Esophagus squamous epithelium (tissue), 4 donors: ENCODE results near the gene PTPRG.

Experiments
- CTCF ChIP-seq, 6 experiments: fragments of 450-650 bp in 4 of 6; fragments of 200-600 bp in 2 of 6; sonication (generic) in 2 of 6; IDR thresholded peaks; one replicate each; pipeline ENCODE4 v1.5.1; 2016 to 2019; ENCODE audit warnings: antibody characterized with exemption in 6 of 6, mild to moderate bottlenecking in 4 of 6, moderate library complexity in 4 of 6
- POLR2A ChIP-seq, 4 donors: fragments of 450-650 bp; IDR thresholded peaks; one replicate each; pipeline ENCODE4 v1.6.1; 2017; ENCODE audit warnings: antibody characterized with exemption in 4 of 4, mild to moderate bottlenecking in 4 of 4, moderate library complexity in 3 of 4

GRCh38 chr3:62178739-62179600, 617.6 kb downstream of the PTPRG start:
- TF ChIP-seq CTCF (IDR thresholded peaks at IDR 0.05) (no peak), POLR2A (IDR thresholded peaks at IDR 0.05) (no peak)
